RPMI7951 (cell line): ENCODE results near the gene EWSR1. TPM values are rescaled to one million over a fixed set of nuclear protein-coding genes. Genes with fewer than 3 reads are reported as not detected.
"Not testable (repeated sequence)": the region's sequence is repeated elsewhere in the genome, so short reads cannot be mapped to it uniquely, and the experiment has no call there.

Experiments
- DNase-seq: peaks from one replicate; pipeline ENCODE4 v3.0.0-alpha.2; 2012; ENCODE audit warnings: low read depth
- total RNA-seq: library from RNA; depleted of rRNA; stranded (reverse); fragments of >200 nt; shearing (Covaris generic); gene quantifications from 2 replicates; pipeline ENCODE4 v1.2.3, GENCODE V29; 2014; rRNA removed

EWSR1 gene, protein sequence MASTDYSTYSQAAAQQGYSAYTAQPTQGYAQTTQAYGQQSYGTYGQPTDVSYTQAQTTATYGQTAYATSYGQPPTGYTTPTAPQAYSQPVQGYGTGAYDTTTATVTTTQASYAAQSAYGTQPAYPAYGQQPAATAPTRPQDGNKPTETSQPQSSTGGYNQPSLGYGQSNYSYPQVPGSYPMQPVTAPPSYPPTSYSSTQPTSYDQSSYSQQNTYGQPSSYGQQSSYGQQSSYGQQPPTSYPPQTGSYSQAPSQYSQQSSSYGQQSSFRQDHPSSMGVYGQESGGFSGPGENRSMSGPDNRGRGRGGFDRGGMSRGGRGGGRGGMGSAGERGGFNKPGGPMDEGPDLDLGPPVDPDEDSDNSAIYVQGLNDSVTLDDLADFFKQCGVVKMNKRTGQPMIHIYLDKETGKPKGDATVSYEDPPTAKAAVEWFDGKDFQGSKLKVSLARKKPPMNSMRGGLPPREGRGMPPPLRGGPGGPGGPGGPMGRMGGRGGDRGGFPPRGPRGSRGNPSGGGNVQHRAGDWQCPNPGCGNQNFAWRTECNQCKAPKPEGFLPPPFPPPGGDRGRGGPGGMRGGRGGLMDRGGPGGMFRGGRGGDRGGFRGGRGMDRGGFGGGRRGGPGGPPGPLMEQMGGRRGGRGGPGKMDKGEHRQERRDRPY
- total RNA-seq: 127 and 233 TPM in 2 replicates

GRCh38 chr22:29267858-29268510, at the start of gene EWSR1, which contains the start of gene RHBDD3:
Gene EWSR1 (plus strand): TSS chr22:29268268. CDS start chr22:29268337, 69 bp downstream.
Gene RHBDD3 (minus strand): TSS chr22:29267981. CDS start chr22:29265626, 2,355 bp downstream.
- DNase-seq: peak; percentile 96

- DNase-seq: no peak
These were observed 49.2 kb upstream of the EWSR1 start for GRCh38 chr22:29218758-29219408.

GRCh38 chr22:29219409-29219782, 48.7 kb upstream of the EWSR1 start:
- not testable (repeated sequence) for DNase-seq

DNA sequence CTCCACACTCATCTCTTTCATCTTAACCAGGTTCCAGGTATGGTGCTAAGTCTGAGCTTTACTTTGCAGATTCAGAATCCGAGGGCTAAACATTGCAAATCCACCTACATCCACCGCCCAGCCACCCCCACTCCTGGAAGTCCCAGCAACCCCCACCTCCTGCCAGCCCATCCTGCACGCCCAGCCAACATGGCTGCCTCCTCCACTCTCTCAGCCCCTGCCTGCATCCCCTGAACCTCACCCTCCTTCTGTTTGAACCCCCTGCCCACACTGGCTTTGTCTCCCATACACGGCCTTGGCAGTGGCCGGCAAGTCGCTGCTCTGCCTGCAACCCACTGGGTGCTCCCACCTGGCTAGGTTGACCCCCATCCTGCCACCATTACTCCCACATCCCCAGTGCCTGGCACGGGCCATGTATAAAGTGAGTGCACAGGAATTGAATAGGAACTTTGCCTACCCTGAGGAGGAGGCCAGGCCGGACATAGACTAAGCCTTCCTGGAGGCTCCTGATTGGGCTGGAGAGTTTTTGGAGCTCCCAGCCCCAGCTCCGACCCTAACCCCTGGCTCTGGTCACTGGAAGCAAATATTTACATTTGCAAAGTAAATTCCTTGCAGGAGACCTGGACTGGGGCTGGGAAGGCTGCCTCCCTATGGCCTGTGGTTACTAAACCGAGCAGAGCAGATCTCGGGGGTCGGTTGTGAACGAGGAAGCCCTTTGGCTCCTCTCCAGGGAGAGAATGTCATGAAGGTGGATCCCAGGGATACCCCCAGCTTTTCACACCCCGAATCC, 48.0 kb upstream of the EWSR1 start:
- DNase-seq: no peak

DNA sequence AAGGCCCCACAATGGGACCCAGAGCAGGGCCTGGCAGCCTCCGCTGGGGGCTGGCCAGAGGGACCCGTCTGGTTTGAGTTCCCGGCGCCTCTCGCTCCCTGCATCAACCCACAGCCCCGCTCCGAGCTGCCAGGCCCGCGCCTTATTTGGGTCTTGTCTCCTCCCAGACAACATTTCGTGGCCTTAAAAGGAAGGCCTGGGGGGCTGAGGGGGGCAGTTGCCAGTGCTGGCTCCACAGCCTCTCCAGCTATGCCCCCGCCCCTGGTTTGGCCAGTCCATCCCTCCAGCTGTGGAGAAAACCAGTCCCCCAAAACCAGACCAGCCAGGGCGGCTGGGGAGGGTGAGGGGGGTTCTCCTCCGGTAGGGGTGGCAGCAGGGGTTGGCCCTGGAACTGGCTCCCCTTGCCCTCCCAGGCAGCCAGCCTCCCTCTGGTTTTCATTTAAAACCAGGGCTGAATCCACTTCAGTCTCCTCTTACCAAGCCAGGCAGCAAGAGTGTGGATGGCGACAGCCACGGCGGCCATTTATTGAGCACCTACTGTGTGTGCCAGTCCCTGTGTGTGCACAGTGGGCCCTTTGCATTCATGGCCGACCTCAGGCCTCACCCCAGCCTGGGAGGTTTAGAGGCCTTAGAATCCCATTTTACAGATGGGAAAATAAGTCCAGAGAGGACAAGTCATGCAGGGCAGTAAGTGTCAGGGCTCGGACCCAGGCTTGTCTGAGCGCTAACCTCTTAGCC, 43.8 kb upstream of the EWSR1 start:
- DNase-seq: no peak

- DNase-seq: no peak
These were observed 43.1 kb upstream of the EWSR1 start for GRCh38 chr22:29224859-29225410.

DNA sequence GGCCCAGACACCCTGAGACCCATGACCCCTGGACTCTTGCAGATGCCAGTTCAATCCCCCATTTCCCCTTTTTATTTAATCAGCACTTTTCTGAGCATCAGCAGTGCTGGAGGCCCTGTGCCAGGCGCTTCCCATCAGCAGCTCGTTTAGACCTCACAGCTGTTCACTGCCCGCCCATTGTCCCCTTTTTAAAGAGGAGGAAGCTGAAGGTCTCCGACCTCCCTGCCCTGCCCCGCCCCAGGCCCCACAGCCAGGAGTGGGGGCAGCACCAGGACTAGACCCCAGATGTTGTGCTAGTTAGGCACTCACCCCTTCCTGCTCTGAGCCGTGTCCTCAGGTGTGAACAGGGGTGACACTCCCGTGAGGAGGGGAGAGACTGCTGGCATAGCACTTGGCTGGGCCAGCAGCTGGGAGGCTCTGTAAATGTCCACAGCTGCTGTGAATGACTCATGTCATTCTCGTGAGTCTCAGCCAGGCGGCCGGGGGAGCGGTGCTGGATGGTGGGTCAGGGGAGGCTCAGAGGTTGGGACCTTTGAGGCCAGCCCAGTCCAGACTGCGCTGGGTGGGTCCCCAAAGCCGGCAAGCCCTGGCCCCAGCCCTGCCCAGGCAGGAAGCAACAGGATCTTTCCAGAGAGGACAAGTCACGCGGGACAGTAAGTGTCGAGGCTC, 42.5 kb upstream of the EWSR1 start:
- peak; percentile 42 for DNase-seq

- no peak for DNase-seq
These were observed 41.6 kb upstream of the EWSR1 start for GRCh38 chr22:29226351-29226981.

DNA sequence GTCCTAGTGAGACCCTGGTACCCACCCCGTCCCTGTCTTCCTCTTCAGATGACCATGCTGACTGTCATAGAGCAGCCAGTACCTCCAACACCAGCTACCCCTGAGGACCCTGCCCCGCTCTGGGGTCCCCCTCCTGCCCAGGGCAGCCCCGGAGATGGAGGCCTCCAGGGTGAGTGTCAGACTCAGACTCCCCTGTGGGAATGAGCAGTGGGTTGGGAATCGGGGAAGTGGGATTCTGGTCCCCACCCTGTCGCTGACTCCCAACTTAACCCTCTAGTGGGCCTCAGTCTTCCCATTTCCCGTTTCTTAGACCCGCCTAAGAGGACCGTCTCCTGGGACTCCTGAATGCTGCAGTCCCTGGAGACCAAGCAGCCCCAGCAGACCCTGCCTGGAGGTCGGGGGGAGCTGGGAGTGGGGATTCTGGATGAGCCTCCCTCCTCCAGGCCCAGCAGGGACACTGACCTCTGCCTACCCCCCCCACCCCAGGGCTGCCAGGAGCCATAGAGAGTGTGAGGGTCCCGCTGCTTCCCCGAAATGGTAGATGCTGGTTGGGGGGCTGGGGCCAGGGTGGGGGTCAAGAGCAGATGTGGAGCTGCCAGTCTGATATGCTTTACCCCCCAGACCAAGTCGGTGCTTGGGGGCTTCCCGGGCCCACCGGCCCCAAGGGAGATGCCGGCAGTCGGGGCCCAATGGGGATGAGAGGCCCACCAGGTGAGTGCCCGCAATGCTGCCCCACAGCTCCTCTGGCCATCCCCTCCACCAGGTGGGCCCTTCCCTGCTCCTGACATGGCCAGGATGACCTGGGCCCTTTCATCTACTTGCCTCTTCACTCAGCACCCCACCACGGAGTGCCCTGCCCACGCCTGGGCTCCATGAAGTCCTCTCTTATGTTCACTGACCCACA, 36.8 kb upstream of the EWSR1 start:
- no peak for DNase-seq

GRCh38 chr22:29231971-29232959, 35.8 kb upstream of the EWSR1 start:
- DNase-seq: no peak

GRCh38 chr22:29233277-29233877, 34.7 kb upstream of the EWSR1 start:
- DNase-seq: no peak

- DNase-seq: not testable (repeated sequence)
These were observed 27.6 kb upstream of the EWSR1 start for GRCh38 chr22:29240481-29240880.

- DNase-seq: no peak
These were observed 24.1 kb upstream of the EWSR1 start for GRCh38 chr22:29243874-29244446.

GRCh38 chr22:29244785-29245625, 23.1 kb upstream of the EWSR1 start:
- no peak for DNase-seq
